Germinal center (tissue), 1 donor: ENCODE results near the gene TMEM127.

ENCODE experiments used
- DNase-seq: peaks from one replicate; pipeline ENCODE4 v3.0.0; 2012; ENCODE audit warnings: mixed read lengths, low spot score

Gene TMEM127

GRCh38 chr2:96205888-96206287 is 59.9 kb downstream of the TMEM127 start:
- no peak for DNase-seq

GRCh38 chr2:96204836-96205624 is 60.8 kb downstream of the TMEM127 start:
- DNase-seq: no peak

GRCh38 chr2:96203130-96204028 is 62.4 kb downstream of the TMEM127 start:
- DNase-seq: peak; percentile 14

- DNase-seq: no peak
Measured at GRCh38 chr2:96202152-96202854, 63.5 kb downstream of the TMEM127 start.

- no peak for DNase-seq
Measured at GRCh38 chr2:96201338-96201737, 64.5 kb downstream of the TMEM127 start.

- no peak for DNase-seq
Measured at GRCh38 chr2:96198921-96199320, 66.9 kb downstream of the TMEM127 start.
